ENCODE measurements around the gene RPS6KA2. TPM values are rescaled to one million over a fixed set of nuclear protein-coding genes. Genes with fewer than 3 reads are reported as not detected.

Gene RPS6KA2
- total and polyA plus RNA-seq, 3 donors from 2014 or later = 18.4 to 21.7 (median 19.8) TPM

DNA sequence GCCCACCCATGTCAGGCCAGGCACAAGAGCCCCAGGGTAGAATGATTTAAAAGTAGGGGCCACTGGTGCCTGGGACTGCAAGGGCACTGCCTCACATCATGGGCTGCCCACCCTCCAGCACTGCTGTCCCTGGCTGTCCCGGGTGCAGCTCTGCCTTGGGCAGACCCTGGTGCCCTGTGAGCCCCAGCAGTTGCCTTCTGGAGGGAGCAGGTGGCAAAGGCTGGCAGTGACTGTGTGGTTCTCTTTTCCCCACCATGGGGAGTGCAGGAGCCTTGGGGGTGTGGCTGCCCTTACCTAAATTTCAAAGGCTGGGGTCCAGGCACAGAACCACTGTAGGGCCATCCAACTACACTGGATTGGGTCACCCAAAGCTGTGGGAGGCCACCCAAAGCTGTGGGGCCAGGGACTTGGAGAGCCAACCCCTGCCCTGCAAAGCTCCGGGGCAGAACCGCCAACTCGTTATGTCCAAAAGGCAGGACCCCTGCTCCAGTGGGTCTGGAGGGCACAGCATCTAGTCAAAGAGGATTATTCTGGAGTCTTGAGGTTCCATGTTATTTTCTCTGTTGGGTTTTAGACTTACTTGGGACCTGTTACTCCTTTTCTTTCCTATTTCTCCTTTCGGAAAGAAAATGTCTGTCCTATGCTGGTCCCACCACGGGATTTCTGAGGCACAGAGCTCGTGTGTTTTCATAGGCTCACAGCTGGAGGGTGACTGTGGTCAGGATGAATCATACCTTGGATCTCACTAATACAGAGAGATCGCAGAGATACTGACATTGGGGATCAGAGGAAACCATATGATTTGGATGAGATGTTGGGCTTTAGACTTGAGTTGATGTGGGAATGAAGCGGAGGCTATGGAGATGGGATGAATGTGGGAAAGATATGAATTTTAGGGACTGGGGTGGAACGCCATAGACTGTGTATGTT lies 105.9 kb downstream of the RPS6KA2 start:
- Histone ChIP-seq H3K27me3 (no peaks in the 10 kb centered on the region), H3K9me3 (no peaks in the 10 kb centered on the region), H3K27ac (no peak overlapping the region), H3K4me1 (no peaks in the 10 kb centered on the region), H3K36me3 (ENCODE audit: low read depth, missing control alignments) (no peaks in the 10 kb centered on the region), H3K4me3 (no peak overlapping the region)
- 95 to 97% methylated on average over 9 to 10 of the region's 10 CpGs for WGBS, 2 donors
- no peak for DNase-seq
- intact Hi-C loops (cut with DNase I; ENCODE audit: low total_unique reads) = no loop called here
- no peak for TF ChIP-seq POLR2A (IDR thresholded peaks at IDR 0.05)
- TF ChIP-seq, protein P1, sequence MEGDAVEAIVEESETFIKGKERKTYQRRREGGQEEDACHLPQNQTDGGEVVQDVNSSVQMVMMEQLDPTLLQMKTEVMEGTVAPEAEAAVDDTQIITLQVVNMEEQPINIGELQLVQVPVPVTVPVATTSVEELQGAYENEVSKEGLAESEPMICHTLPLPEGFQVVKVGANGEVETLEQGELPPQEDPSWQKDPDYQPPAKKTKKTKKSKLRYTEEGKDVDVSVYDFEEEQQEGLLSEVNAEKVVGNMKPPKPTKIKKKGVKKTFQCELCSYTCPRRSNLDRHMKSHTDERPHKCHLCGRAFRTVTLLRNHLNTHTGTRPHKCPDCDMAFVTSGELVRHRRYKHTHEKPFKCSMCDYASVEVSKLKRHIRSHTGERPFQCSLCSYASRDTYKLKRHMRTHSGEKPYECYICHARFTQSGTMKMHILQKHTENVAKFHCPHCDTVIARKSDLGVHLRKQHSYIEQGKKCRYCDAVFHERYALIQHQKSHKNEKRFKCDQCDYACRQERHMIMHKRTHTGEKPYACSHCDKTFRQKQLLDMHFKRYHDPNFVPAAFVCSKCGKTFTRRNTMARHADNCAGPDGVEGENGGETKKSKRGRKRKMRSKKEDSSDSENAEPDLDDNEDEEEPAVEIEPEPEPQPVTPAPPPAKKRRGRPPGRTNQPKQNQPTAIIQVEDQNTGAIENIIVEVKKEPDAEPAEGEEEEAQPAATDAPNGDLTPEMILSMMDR (IDR thresholded peaks at IDR 0.05) = no peak

GRCh38 chr6:166516251-166516884 lies 110.7 kb downstream of the RPS6KA2 start:
- intact Hi-C loops (cut with DNase I; ENCODE audit: low total_unique reads) = no loop called here
- H3K36me3 ChIP-seq (ENCODE audit: low read depth, missing control alignments) = no peaks in the 10 kb centered on the region
- no peaks in the 10 kb centered on the region for H3K27me3 ChIP-seq
- TF ChIP-seq, protein P1 (IDR thresholded peaks at IDR 0.05) = no peak
- TF ChIP-seq POLR2A (IDR thresholded peaks at IDR 0.05) = no peak
- 74 to 81% methylated on average over 7 of the region's 7 CpGs for WGBS, 2 donors
- no peaks in the 10 kb centered on the region for H3K9me3 ChIP-seq
- no peak for DNase-seq
- no peaks in the 10 kb centered on the region for H3K4me1 ChIP-seq
- H3K27ac ChIP-seq = no peak overlapping the region
- H3K4me3 ChIP-seq = no peak overlapping the region

DNA sequence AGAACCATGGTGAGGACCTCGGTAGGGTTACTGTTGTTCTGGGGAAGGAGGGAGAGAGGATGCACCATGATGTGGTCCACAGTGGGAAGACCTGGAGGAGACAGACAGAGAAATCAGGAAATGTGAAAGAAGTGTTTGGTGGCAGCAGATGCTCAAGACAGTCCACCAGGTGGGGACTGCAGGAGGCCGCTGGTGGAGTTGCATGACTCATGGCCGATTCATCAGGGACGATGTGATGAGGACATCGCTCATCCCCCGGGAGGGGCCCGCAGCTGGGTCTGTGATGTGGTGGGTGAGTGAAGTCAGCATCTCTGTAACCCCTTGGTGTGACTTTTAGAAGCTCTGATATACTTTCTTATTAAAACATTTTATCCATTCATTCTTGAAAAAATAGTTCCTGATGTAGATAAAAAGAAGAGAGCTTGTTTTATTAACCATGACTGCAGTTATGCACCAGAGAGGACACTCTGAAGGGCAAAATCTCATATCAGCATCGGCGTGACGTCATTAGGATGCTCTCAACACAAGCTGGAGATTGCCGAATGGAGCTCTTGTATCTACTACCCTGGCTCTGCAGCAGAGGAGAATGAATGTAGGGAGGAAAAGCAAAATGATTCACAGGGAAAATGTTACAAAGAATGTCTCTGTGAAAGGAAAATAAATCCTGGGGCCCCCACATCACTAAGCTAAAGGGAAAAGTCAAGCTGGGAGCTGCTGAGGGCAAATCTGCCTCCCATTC lies 111.8 kb downstream of the RPS6KA2 start:
- no peaks in the 10 kb centered on the region for H3K9me3 ChIP-seq
- intact Hi-C loops (cut with DNase I; ENCODE audit: low total_unique reads) = no loop called here
- H3K36me3 ChIP-seq (ENCODE audit: low read depth, missing control alignments) = no peaks in the 10 kb centered on the region
- DNase-seq = no peak
- no peaks in the 10 kb centered on the region for H3K4me1 ChIP-seq
- WGBS, 2 donors = 84 to 85% methylated on average over 11 of the region's 11 CpGs
- H3K4me3 ChIP-seq = no peak overlapping the region
- TF ChIP-seq POLR2A (IDR thresholded peaks at IDR 0.05) = no peak
- TF ChIP-seq, protein P1 (IDR thresholded peaks at IDR 0.05) = no peak
- H3K27me3 ChIP-seq = no peaks in the 10 kb centered on the region
- H3K27ac ChIP-seq = no peak overlapping the region

DNA sequence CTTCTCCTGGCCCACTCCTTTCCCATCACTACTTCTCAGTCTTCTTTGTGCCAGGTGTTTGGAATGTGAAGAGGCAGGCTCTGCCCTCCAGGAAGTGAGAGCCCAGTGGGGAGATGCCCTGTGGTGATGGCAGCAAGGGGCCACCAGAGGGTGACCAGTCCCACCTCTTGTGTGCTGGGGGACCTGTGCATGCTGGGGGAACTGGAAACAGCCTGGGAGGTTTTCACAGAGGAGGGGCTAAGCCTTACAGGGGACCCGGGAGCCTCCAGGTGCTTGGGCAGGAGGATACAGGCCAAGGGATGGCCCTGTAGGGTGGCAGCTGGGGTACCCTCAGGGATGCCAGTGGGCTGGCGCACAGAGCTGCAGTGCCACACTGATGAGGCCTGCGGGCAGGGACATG lies 112.9 kb downstream of the RPS6KA2 start:
- no peaks in the 10 kb centered on the region for H3K9me3 ChIP-seq
- no peak overlapping the region for H3K4me3 ChIP-seq
- no peak overlapping the region for H3K27ac ChIP-seq
- intact Hi-C loops (cut with DNase I; ENCODE audit: low total_unique reads) = no loop called here
- H3K27me3 ChIP-seq = no peaks in the 10 kb centered on the region
- WGBS, 2 donors = 89 to 92% methylated on average over 2 to 3 of the region's 3 CpGs
- DNase-seq = no peak
- no peaks in the 10 kb centered on the region for H3K4me1 ChIP-seq
- H3K36me3 ChIP-seq (ENCODE audit: low read depth, missing control alignments) = no peaks in the 10 kb centered on the region
- TF ChIP-seq POLR2A (IDR thresholded peaks at IDR 0.05) = no peak
- TF ChIP-seq, protein P1 (IDR thresholded peaks at IDR 0.05) = no peak

Data from testis (tissue), 3 donors.